ENCODE measurements around the gene MAGEF1. TPM values are rescaled to one million over a fixed set of nuclear protein-coding genes. Genes with fewer than 3 reads are reported as not detected.

The MAGEF1 gene
- total and polyA plus RNA-seq, 2 of the 13 experiments (the other 11 are each of a cell fraction or from before 2014, with no cell fraction given), result 26.0 to 62.4 TPM

DNA sequence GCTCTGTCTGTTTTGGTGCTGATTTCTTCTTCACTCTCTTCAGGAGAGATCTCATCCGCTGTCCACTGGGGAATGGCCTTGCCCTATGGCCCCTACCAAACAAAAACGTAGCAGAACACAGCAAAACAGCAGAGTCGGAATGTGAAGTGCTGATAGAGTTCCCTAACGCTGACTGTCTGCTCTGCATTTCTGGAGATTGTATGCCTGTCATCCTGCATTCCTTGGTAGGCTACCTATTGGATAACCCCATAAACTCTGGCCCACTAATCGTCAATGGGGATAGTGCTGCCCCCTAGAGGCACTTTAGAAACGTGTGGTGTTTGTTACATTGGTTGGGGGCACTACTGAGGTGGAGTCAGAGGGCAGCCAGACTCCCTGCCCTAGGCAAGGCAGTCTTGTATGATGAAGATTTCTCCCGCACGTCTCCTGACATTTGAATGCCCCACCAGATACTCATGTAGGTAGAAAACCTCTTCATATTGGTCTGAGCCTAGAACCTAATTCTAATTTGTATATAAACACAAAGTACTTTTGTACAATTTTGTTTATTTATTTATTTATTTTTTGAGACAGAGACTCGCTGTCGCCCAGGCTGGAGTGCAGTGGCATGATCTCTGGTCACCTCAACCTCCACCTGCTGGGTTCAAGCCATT lies 15.6 kb upstream of the MAGEF1 start (continued):
- no peak for TF ChIP-seq ZKSCAN1 (IDR thresholded peaks at IDR 0.05; ENCODE audit: low read length)
- no peak for TF ChIP-seq SP140L (CRISPR knock-in tag; IDR thresholded peaks at IDR 0.05; ENCODE audit: borderline replicate concordance)
- TF ChIP-seq ERF (CRISPR knock-in tag; IDR thresholded peaks at IDR 0.05), result peak; percentile 36; the same call in 1 of the 2 replicates
- no peak for TF ChIP-seq KDM1A (CRISPR knock-in tag; IDR thresholded peaks at IDR 0.05)
- TF ChIP-seq, protein P1, sequence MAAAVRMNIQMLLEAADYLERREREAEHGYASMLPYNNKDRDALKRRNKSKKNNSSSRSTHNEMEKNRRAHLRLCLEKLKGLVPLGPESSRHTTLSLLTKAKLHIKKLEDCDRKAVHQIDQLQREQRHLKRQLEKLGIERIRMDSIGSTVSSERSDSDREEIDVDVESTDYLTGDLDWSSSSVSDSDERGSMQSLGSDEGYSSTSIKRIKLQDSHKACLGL (CRISPR knock-in tag; IDR thresholded peaks at IDR 0.05), result no peak
- no peak for TF ChIP-seq SMARCE1 (IDR thresholded peaks at IDR 0.05; ENCODE audit: borderline replicate concordance)
- TF ChIP-seq, protein P2, sequence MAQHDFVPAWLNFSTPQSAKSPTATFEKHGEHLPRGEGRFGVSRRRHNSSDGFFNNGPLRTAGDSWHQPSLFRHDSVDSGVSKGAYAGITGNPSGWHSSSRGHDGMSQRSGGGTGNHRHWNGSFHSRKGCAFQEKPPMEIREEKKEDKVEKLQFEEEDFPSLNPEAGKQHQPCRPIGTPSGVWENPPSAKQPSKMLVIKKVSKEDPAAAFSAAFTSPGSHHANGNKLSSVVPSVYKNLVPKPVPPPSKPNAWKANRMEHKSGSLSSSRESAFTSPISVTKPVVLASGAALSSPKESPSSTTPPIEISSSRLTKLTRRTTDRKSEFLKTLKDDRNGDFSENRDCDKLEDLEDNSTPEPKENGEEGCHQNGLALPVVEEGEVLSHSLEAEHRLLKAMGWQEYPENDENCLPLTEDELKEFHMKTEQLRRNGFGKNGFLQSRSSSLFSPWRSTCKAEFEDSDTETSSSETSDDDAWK (CRISPR knock-in tag; IDR thresholded peaks at IDR 0.05), result no peak
- no peak for TF ChIP-seq ZBTB1 (CRISPR knock-in tag; IDR thresholded peaks at IDR 0.05; ENCODE audit: borderline replicate concordance)
- peak; percentile 43; the same call in 1 of the 2 replicates for TF ChIP-seq RAD21 (CRISPR knock-in tag; IDR thresholded peaks at IDR 0.05)
- TF ChIP-seq ZNF225 (CRISPR knock-in tag; IDR thresholded peaks at IDR 0.05), result no peak
- TF ChIP-seq, protein P3, sequence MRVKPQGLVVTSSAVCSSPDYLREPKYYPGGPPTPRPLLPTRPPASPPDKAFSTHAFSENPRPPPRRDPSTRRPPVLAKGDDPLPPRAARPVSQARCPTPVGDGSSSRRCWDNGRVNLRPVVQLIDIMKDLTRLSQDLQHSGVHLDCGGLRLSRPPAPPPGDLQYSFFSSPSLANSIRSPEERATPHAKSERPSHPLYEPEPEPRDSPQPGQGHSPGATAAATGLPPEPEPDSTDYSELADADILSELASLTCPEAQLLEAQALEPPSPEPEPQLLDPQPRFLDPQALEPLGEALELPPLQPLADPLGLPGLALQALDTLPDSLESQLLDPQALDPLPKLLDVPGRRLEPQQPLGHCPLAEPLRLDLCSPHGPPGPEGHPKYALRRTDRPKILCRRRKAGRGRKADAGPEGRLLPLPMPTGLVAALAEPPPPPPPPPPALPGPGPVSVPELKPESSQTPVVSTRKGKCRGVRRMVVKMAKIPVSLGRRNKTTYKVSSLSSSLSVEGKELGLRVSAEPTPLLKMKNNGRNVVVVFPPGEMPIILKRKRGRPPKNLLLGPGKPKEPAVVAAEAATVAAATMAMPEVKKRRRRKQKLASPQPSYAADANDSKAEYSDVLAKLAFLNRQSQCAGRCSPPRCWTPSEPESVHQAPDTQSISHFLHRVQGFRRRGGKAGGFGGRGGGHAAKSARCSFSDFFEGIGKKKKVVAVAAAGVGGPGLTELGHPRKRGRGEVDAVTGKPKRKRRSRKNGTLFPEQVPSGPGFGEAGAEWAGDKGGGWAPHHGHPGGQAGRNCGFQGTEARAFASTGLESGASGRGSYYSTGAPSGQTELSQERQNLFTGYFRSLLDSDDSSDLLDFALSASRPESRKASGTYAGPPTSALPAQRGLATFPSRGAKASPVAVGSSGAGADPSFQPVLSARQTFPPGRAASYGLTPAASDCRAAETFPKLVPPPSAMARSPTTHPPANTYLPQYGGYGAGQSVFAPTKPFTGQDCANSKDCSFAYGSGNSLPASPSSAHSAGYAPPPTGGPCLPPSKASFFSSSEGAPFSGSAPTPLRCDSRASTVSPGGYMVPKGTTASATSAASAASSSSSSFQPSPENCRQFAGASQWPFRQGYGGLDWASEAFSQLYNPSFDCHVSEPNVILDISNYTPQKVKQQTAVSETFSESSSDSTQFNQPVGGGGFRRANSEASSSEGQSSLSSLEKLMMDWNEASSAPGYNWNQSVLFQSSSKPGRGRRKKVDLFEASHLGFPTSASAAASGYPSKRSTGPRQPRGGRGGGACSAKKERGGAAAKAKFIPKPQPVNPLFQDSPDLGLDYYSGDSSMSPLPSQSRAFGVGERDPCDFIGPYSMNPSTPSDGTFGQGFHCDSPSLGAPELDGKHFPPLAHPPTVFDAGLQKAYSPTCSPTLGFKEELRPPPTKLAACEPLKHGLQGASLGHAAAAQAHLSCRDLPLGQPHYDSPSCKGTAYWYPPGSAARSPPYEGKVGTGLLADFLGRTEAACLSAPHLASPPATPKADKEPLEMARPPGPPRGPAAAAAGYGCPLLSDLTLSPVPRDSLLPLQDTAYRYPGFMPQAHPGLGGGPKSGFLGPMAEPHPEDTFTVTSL (CRISPR knock-in tag; IDR thresholded peaks at IDR 0.05; ENCODE audit: borderline replicate concordance), result no peak
- TF ChIP-seq GPN1 (CRISPR knock-in tag; IDR thresholded peaks at IDR 0.05; ENCODE audit: borderline replicate concordance), result no peak
- TF ChIP-seq TEAD3 (CRISPR knock-in tag; optimal IDR thresholded peaks at IDR 0.05; ENCODE audit: borderline replicate concordance), result peak; percentile 49
- 0 out of 2 replicates have a peak, but pooled peaks have one; percentile 10 for TF ChIP-seq MIER2 (CRISPR knock-in tag; IDR thresholded peaks at IDR 0.05)
- no peak for TF ChIP-seq ZNF740 (CRISPR knock-in tag; IDR thresholded peaks at IDR 0.05)
- TF ChIP-seq ZNF709 (CRISPR knock-in tag; IDR thresholded peaks at IDR 0.05), result no peak
- no peak for TF ChIP-seq SNAPC4 (CRISPR knock-in tag; IDR thresholded peaks at IDR 0.05)
